Activated CD8-positive, alpha-beta memory T cell treated with anti-CD3 and anti-CD28 coated beads, Interleukin-2, amount 10 ng/mL, durations not matched to agents 7 days and 5 days (primary cell): Measurements from ENCODE around the gene B3GNT9. TPM values are rescaled to one million over a fixed set of nuclear protein-coding genes. Genes with fewer than 3 reads are reported as not detected.
A peak's percentile ranks its signal among the peaks of the same experiment; 100 is the strongest.

Source experiments
- ATAC-seq: fragments of 150-1000 bp; cut with Tn5 transposase; one replicate; pipeline ENCODE4 v1.10.0; 2021; ENCODE audit warnings: moderate library complexity
- CTCF ChIA-PET: fragments of 350-600 bp; sonication (Branson Sonifier 250); formaldehyde crosslinking; loops from one replicate; lab custom pipeline; 2021; ENCODE audit warnings: antibody characterized with exemption; lab: Charles Lee
- DNase-seq: peaks from one replicate; pipeline ENCODE4 v3.0.0-alpha.2; 2020
- H3K27ac Mint-ChIP-seq: one replicate; pipeline ENCODE4 v1.8.0; 2021; ENCODE audit warnings: mild to moderate bottlenecking, mixed read lengths
- H3K27me3 Mint-ChIP-seq: one replicate; pipeline ENCODE4 v1.8.0; 2021; ENCODE audit warnings: mixed read lengths
- H3K36me3 Mint-ChIP-seq: one replicate; pipeline ENCODE4 v1.8.0; 2021; ENCODE audit warnings: mild to moderate bottlenecking, mixed read lengths
- H3K4me1 Mint-ChIP-seq: one replicate; pipeline ENCODE4 v1.8.0; 2021; ENCODE audit warnings: mixed read lengths
- H3K4me3 Mint-ChIP-seq: one replicate; pipeline ENCODE4 v1.8.0; 2021; ENCODE audit warnings: mild to moderate bottlenecking, moderate library complexity, mixed read lengths
- H3K9me3 Mint-ChIP-seq: one replicate; pipeline ENCODE4 v1.8.0; 2022; ENCODE audit warnings: low read depth, mixed read lengths
- total RNA-seq, 2 experiments: library from RNA; stranded (reverse); gene quantifications; one replicate each; pipeline ENCODE4 v1.2.3, GENCODE V29; 2021

Gene B3GNT9
- total RNA-seq, 2 experiments from 2014 or later: 5.6 to 7.9 TPM

GRCh38 chr16:67170168-67170948, 19.6 kb upstream of the B3GNT9 start, which contains the start of gene NOL3:
NOL3 (plus strand) TSS chr16:67170538.
- Mint-ChIP-seq H3K4me1 (peaks cover 44% of the 10 kb centered on the region), H3K36me3 (peaks cover 1% of the 10 kb centered on the region), H3K4me3 (peak within 1 kb of the TSS; percentile 75), H3K27me3 (peaks cover 67% of the 10 kb centered on the region), H3K9me3 (no peaks in the 10 kb centered on the region), H3K27ac (peak within 1 kb of the TSS; percentile 66)
- CTCF ChIA-PET: interaction anchor here (0.9 to 4.1 kb wide), 17 partner anchors 9 to 275 kb away, joined by 3 to 39 read pairs (median 4); partner anchors contain the start of genes B3GNT9, E2F4, FBXL8 and MATCAP1
- DNase-seq: peak; percentile 73
- ATAC-seq: peak; percentile 24

- Mint-ChIP-seq H3K4me3 (peak overlapping the region; percentile 75), H3K4me1 (peaks cover 46% of the 10 kb centered on the region), H3K36me3 (peaks cover 1% of the 10 kb centered on the region), H3K27ac (peak overlapping the region; percentile 66), H3K9me3 (no peaks in the 10 kb centered on the region), H3K27me3 (peaks cover 70% of the 10 kb centered on the region)
- CTCF ChIA-PET: interaction anchor here (0.9 to 4.1 kb wide), 15 partner anchors 10 to 274 kb away, joined by 3 to 39 read pairs (median 8); partner anchors contain the start of genes B3GNT9, E2F4, FBXL8 and MATCAP1
- DNase-seq (peak; percentile 65), ATAC-seq (no peak)
Measured at GRCh38 chr16:67169642-67170167, 18.9 kb upstream of the B3GNT9 start.

DNA sequence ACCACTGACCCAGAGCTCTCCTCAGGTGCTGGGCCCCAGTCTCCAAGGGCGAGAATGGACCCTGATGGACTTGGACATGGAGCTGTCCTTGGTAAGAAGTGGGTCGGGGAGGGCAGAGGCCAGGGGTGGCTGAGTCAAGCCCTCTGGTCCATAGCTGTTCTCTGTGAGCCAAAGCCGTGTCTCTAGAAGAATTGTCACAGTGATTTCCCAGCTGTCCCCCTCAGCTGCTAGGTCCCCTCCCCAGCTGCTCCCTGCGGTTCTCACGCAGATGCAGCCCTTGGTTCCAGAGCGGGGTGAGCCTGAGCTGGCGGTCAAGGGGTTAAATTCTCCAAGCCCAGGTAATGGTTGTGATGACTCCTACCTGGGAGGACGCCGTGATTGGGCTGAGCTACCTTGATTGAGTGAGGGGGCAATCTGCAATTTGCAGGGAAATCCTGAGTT, 18.2 kb upstream of the B3GNT9 start:
- CTCF ChIA-PET: interaction anchor here (0.6 to 4.1 kb wide), 8 partner anchors 9 to 274 kb away, joined by 3 to 39 read pairs (median 4); partner anchors contain the start of genes FBXL8 and TRADD
- DNase-seq (no peak), ATAC-seq (no peak)
- Mint-ChIP-seq H3K4me3 (no peak overlapping the region), H3K27me3 (peaks cover 74% of the 10 kb centered on the region), H3K4me1 (peaks cover 47% of the 10 kb centered on the region), H3K36me3 (peaks cover 2% of the 10 kb centered on the region), H3K9me3 (no peaks in the 10 kb centered on the region), H3K27ac (no peak overlapping the region)

DNA sequence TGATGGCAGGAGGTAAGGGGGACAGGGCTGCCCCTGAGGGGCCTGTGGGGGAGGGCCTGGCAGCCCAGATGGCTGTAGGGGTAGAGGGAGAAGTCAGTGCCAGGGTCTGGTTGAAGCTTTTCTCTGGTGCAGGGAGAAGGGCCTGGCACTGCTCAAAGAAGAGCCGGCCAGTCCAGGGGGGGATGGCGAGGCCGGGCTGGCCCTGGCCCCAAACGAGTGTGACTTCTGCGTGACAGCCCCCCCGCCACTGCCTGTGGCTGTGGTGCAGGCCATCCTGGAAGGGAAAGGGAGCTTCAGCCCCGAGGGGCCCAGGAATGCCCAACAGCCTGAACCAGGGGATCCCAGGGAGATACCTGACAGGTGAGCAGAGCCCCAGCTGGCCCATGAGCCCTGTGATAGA, 16.8 kb upstream of the B3GNT9 start:
- CTCF ChIA-PET: interaction anchor here (0.6 to 4.1 kb wide), 5 partner anchors 8 to 50 kb away, joined by 3 to 39 read pairs (median 5); partner anchors contain the start of genes FBXL8 and TRADD
- DNase-seq: no peak
- ATAC-seq: no peak
- Mint-ChIP-seq H3K4me1 (peaks cover 43% of the 10 kb centered on the region), H3K27ac (no peak overlapping the region), H3K9me3 (no peaks in the 10 kb centered on the region), H3K27me3 (peaks cover 70% of the 10 kb centered on the region), H3K4me3 (no peak overlapping the region), H3K36me3 (peaks cover 3% of the 10 kb centered on the region)

GRCh38 chr16:67166598-67167168, 15.9 kb upstream of the B3GNT9 start:
- no peak for ATAC-seq
- Mint-ChIP-seq H3K36me3 (peaks cover 5% of the 10 kb centered on the region), H3K27me3 (peaks cover 69% of the 10 kb centered on the region), H3K4me3 (no peak overlapping the region), H3K4me1 (peaks cover 48% of the 10 kb centered on the region), H3K9me3 (no peaks in the 10 kb centered on the region), H3K27ac (no peak overlapping the region)
- no peak for DNase-seq
- CTCF ChIA-PET: interaction anchor here (1.9 to 17.0 kb wide), 3 partner anchors 9 to 152 kb away, joined by 6 to 395 read pairs (median 88); no protein-coding TSS in a partner anchor

DNA sequence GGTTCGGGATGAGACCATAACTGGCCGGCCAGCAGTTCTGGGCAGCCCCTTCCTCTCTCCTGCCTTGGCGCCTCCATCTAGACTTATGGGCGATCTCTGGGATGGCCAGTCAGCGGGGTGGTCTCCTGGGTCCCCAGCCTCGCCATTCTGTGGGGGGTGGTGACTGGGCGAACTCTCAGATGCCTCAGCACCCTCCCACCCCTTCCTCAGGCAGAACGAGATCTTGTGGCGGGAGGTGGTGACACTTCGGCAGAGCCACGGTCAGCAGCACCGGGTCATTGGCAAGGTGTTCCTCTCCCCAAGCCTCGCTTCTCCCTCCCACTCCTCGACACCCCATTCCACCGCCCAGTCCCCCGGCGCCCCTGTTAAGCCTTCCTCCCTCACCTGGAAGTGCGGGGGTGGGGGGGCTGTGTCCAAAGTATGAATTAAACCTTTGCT, 15.3 kb upstream of the B3GNT9 start:
- DNase-seq (no peak), ATAC-seq (no peak)
- peaks cover 50% of the 10 kb centered on the region for H3K4me1 Mint-ChIP-seq
- H3K27ac Mint-ChIP-seq: no peak overlapping the region
- CTCF ChIA-PET: interaction anchor here (10.5 to 17.0 kb wide), 2 partner anchors 10 to 151 kb away, joined by 88 to 395 read pairs; no protein-coding TSS in a partner anchor
- no peak overlapping the region for H3K4me3 Mint-ChIP-seq
- peaks cover 7% of the 10 kb centered on the region for H3K36me3 Mint-ChIP-seq
- H3K27me3 Mint-ChIP-seq: peaks cover 63% of the 10 kb centered on the region
- H3K9me3 Mint-ChIP-seq: no peaks in the 10 kb centered on the region

DNA sequence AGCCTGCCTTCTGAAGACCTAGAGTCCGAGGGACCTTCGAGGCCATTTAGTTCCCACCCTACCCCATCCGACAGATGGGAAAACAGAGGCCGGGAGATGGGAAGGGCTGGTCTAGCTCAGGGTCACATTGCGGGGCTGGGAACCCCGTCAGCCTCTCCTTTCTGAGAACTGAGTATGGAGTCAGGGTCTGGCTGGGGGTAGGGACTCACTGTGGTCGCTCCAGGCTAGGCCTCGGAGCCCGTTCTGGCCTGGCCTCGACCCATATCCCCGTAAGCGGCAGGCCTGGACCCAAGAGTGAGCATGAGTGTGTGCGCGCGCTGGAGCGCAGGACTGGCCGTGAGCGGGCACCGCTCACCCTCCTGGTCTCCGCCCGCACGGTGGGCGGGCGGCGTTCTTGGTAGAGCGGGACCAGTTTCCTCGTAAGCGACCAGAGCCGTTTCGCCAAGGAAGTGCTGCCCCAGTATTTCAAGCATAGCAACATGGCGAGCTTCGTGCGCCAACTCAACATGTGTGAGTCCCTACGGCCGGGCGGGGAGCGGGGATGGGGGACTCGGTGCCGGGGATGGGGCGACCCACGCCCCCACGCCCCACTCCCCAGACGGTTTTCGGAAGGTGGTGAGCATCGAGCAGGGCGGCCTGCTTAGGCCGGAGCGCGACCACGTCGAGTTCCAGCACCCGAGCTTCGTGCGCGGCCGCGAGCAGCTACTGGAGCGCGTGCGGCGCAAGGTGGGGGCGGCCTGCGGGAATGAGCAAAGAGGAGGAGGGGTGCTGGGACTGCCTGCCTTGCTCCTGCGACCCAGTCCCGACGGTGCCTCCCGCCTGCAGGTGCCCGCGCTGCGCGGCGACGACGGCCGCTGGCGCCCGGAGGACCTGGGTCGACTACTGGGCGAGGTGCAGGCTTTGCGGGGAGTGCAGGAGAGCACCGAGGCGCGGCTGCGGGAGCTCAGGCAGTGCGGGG, 14.6 kb upstream of the B3GNT9 start:
- ATAC-seq (no peak), DNase-seq (no peak)
- CTCF ChIA-PET: interaction anchor here (0.6 to 17.0 kb wide), 7 partner anchors 10 to 211 kb away, joined by 3 to 395 read pairs (median 5); partner anchors contain the start of gene MATCAP1
- H3K9me3 Mint-ChIP-seq: no peaks in the 10 kb centered on the region
- no peak overlapping the region for H3K27ac Mint-ChIP-seq
- H3K36me3 Mint-ChIP-seq: peaks cover 7% of the 10 kb centered on the region
- peaks cover 48% of the 10 kb centered on the region for H3K4me1 Mint-ChIP-seq
- H3K27me3 Mint-ChIP-seq: peaks cover 58% of the 10 kb centered on the region
- H3K4me3 Mint-ChIP-seq: no peak overlapping the region

GRCh38 chr16:67164599-67165061, 13.8 kb upstream of the B3GNT9 start, which contains the start of gene HSF4:
HSF4 (plus strand) TSS chr16:67164745; CDS start chr16:67164812, 67 bp downstream.
- Mint-ChIP-seq H3K27ac (no peak within 1 kb of the TSS), H3K36me3 (peaks cover 7% of the 10 kb centered on the region)

GRCh38 chr16:67163999-67164558, 13.3 kb upstream of the B3GNT9 start:
- Mint-ChIP-seq H3K9me3 (no peaks in the 10 kb centered on the region), H3K4me3 (peak overlapping the region; percentile 49), H3K27ac (no peak overlapping the region), H3K4me1 (peaks cover 42% of the 10 kb centered on the region), H3K27me3 (peaks cover 49% of the 10 kb centered on the region), H3K36me3 (peaks cover 7% of the 10 kb centered on the region)
- CTCF ChIA-PET: interaction anchor here (1.0 to 17.0 kb wide), 8 partner anchors 9 to 220 kb away, joined by 3 to 395 read pairs (median 4); partner anchors contain the start of gene MATCAP1
- ATAC-seq: no peak
- DNase-seq: no peak

More at GRCh38 chr16:67164599-67165061, 13.8 kb upstream of the B3GNT9 start, which contains the start of gene HSF4:
- no peaks in the 10 kb centered on the region for H3K9me3 Mint-ChIP-seq
- CTCF ChIA-PET: interaction anchor here (1.2 to 17.0 kb wide), 6 partner anchors 9 to 211 kb away, joined by 3 to 395 read pairs (median 40); partner anchors contain the start of gene MATCAP1
- peaks cover 53% of the 10 kb centered on the region for H3K27me3 Mint-ChIP-seq
- no peak for ATAC-seq
- peak within 1 kb of the TSS; percentile 49 for H3K4me3 Mint-ChIP-seq
- DNase-seq: no peak
- peaks cover 44% of the 10 kb centered on the region for H3K4me1 Mint-ChIP-seq

DNA sequence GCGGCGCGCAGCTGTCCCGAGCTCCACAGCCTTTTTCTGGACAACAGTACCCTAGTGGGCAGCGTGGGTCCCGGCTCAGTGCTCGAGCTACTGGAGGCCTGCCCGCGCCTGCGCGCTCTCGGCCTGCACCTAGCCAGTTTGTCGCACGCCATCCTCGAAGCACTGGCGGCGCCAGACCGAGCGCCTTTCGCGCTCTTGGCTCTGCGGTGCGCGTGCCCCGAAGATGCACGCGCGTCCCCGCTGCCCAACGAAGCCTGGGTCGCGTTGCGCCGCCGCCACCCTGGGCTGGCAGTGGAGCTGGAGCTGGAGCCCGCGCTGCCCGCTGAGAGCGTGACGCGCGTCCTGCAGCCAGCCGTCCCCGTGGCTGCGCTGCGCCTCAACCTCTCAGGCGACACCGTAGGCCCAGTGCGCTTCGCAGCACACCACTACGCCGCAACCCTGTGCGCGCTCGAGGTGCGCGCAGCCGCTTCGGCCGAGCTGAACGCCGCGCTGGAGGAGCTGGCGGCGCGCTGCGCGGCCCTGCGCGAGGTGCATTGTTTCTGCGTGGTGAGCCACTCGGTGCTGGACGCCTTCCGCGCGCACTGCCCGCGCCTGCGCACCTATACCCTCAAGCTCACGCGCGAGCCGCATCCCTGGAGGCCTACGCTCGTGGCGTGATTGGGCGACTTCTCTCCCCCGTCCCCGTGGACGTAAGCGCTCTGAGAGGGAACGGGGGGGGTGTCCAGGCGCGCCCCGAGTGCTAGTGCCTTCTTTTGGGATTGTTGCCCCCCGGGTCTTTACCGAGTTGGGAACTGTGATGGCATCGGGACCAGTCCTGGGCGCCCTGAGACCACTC, 12.6 kb upstream of the B3GNT9 start:
- no peak for ATAC-seq
- Mint-ChIP-seq H3K4me1 (peaks cover 47% of the 10 kb centered on the region), H3K9me3 (no peaks in the 10 kb centered on the region), H3K27ac (no peak overlapping the region), H3K36me3 (peaks cover 7% of the 10 kb centered on the region), H3K4me3 (peak overlapping the region; percentile 49), H3K27me3 (peaks cover 42% of the 10 kb centered on the region)
- peak; percentile 65 for DNase-seq
- CTCF ChIA-PET: interaction anchor here (0.9 to 17.0 kb wide), 12 partner anchors 8 to 220 kb away, joined by 3 to 395 read pairs (median 4); partner anchors contain the start of genes CES3 and MATCAP1
